Mesendoderm (in vitro differentiated cells): Measurements from ENCODE around the gene TMEM217.

Experiments
- DNase-seq: peaks from one replicate; pipeline ENCODE4 v3.0.0; 2013
- H2AK5ac ChIP-seq: 2 replicates; pipeline ENCODE4 v1.6.1; 2013; ENCODE audit warnings: low read length, inconsistent platforms
- H2BK120ac ChIP-seq: 2 replicates; pipeline ENCODE4 v1.6.1; 2013; ENCODE audit warnings: low read depth, mild to moderate bottlenecking, low read length, moderate library complexity, mixed read lengths
- H2BK15ac ChIP-seq: replicated peaks from 2 replicates; pipeline ENCODE4 v1.6.1; 2013; ENCODE audit warnings: low read depth, mild to moderate bottlenecking, moderate library complexity
- H2BK5ac ChIP-seq: 2 replicates; pipeline ENCODE4 v1.6.1; 2013; ENCODE audit warnings: low read length, inconsistent platforms
- H3K18ac ChIP-seq: 2 replicates; pipeline ENCODE4 v1.6.1; 2013; ENCODE audit warnings: mild to moderate bottlenecking, low read length, mixed read lengths
- H3K23ac ChIP-seq: one replicate; pipeline ENCODE4 v1.6.1; 2013; ENCODE audit warnings: low read length
- H3K27ac ChIP-seq: 2 replicates; pipeline ENCODE4 v1.5.1; 2013; ENCODE audit warnings: low read depth, mild to moderate bottlenecking, inconsistent platforms, low read length, moderate library complexity
- H3K27me3 ChIP-seq: 2 replicates; pipeline ENCODE4 v1.6.1; 2013; ENCODE audit warnings: low read length, control low read depth, mild to moderate bottlenecking, inconsistent platforms; ENCODE audit not compliant: insufficient read depth, poor library complexity
- H3K36me3 ChIP-seq: 2 replicates; pipeline ENCODE4 v1.6.1; 2013; ENCODE audit warnings: low read length, inconsistent platforms; ENCODE audit not compliant: control insufficient read depth, insufficient read depth
- H3K4ac ChIP-seq: one replicate; pipeline ENCODE4 v1.6.1; 2013; ENCODE audit warnings: low read depth, mild to moderate bottlenecking, low read length, moderate library complexity
- H3K4me1 ChIP-seq: 2 replicates; pipeline ENCODE4 v1.6.1; 2013; ENCODE audit warnings: low read depth, low read length, inconsistent platforms; ENCODE audit not compliant: control insufficient read depth
- H3K4me2 ChIP-seq: 2 replicates; pipeline ENCODE4 v1.6.1; 2013; ENCODE audit warnings: low read length
- H3K4me3 ChIP-seq: 2 replicates; pipeline ENCODE4 v1.5.1; 2013; ENCODE audit warnings: mild to moderate bottlenecking, low read length
- H3K56ac ChIP-seq: one replicate; pipeline ENCODE4 v1.6.1; 2013; ENCODE audit warnings: low read length
- H3K79me1 ChIP-seq: 2 replicates; pipeline ENCODE4 v1.6.1; 2013; ENCODE audit warnings: low read length, inconsistent platforms
- H3K79me2 ChIP-seq: 2 replicates; pipeline ENCODE4 v1.6.1; 2013; ENCODE audit warnings: mild to moderate bottlenecking, low read length; ENCODE audit not compliant: control insufficient read depth, insufficient read depth
- H3K9ac ChIP-seq: 2 replicates; pipeline ENCODE4 v1.6.1; 2013; ENCODE audit warnings: low read length, inconsistent platforms
- H4K5ac ChIP-seq: one replicate; pipeline ENCODE4 v1.6.1; 2013; ENCODE audit warnings: low read length
- H4K8ac ChIP-seq: one replicate; pipeline ENCODE4 v1.6.1; 2013; ENCODE audit warnings: low read depth, mild to moderate bottlenecking, control low read depth, low read length, moderate library complexity
- WGBS: extraction: QIAGEN DNeasy Blood & Tissue Kit; methylation state at CpG from one replicate; pipeline ENCODE4 v1.1.7; 2013; ENCODE audit warnings: low lambda C conversion rate, missing lambda C conversion rate; ENCODE audit not compliant: insufficient coverage; ENCODE audit errors: extremely low coverage; 5-methylcytosine and 5-hydroxymethylcytosine counted together

The TMEM217 gene

DNA sequence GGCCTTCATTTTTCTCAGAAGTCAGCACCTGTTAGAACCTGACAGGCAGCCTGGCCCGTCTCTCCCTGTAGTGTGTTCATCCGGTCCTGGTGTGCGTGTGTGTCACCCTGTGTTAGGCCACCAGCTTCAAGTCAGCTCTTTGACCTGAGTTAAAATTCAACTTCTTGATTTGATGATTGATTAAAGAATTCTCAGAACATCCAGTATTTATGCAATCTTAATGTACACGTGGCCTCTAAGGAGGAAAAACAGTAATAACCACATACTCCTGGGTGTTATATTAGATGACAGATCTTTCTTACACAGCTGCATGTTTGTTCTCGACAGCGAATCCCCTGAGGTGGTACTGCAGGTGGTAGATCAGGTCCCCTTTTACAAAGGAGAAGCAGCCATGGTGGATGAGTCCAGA lies 19.1 kb upstream of the TMEM217 start:
- Histone ChIP-seq H3K27me3 (no peaks in the 10 kb centered on the region), H2BK15ac (no peak overlapping the region), H3K9ac (no peak overlapping the region), H3K79me2 (no peaks in the 10 kb centered on the region), H3K18ac (no peak overlapping the region), H3K36me3 (no peaks in the 10 kb centered on the region), H2AK5ac (no peak overlapping the region), H3K4me1 (no peaks in the 10 kb centered on the region), H3K4me2 (no peak overlapping the region), H4K8ac (no peak overlapping the region), H2BK120ac (no peak overlapping the region), H4K5ac (no peak overlapping the region), H3K4me3 (no peak overlapping the region), H3K79me1 (peaks cover 6% of the 10 kb centered on the region), H3K56ac (no peak overlapping the region), H2BK5ac (no peak overlapping the region), H3K27ac (no peak overlapping the region), H3K4ac (no peak overlapping the region), H3K23ac (no peak overlapping the region)
- DNase-seq = no peak
- no CpG with 5 or more reads among the region's 6 CpGs for WGBS

DNA sequence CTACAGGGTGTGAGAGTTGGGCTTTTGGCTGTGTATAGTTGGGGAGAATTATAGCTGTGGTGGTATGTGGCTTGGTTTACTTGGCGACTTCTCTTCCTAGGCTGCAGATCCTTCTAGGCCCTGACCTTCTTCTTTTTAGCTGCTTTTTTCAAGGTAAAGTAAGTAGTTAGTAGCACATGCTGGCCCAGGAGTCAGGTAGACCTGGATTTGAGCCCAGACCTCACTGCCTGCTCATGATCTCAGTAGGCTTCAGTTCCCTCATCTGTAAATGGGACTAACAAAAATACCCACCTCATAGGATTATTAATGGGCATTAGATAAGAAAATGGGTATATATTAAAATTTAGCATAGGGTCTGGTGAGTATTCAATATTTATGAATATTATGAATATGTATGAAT lies 17.4 kb upstream of the TMEM217 start:
- Histone ChIP-seq H3K36me3 (no peaks in the 10 kb centered on the region), H3K27ac (no peak overlapping the region), H2BK5ac (no peak overlapping the region), H3K4ac (no peak overlapping the region), H3K79me2 (no peaks in the 10 kb centered on the region), H3K9ac (no peak overlapping the region), H2BK15ac (no peak overlapping the region), H3K4me2 (no peak overlapping the region), H4K8ac (no peak overlapping the region), H2BK120ac (no peak overlapping the region), H3K27me3 (no peaks in the 10 kb centered on the region), H3K23ac (no peak overlapping the region), H3K18ac (no peak overlapping the region), H3K79me1 (peaks cover 6% of the 10 kb centered on the region), H3K56ac (no peak overlapping the region), H3K4me1 (no peaks in the 10 kb centered on the region), H4K5ac (no peak overlapping the region), H3K4me3 (no peak overlapping the region), H2AK5ac (no peak overlapping the region)
- no CpG with 5 or more reads among the region's 1 CpG for WGBS
- DNase-seq = no peak

GRCh38 chr6:37273690-37274089 lies 15.7 kb upstream of the TMEM217 start:
- no peak overlapping the region for H3K9ac ChIP-seq
- no peak overlapping the region for H3K4ac ChIP-seq
- no peak overlapping the region for H3K27ac ChIP-seq
- no peaks in the 10 kb centered on the region for H3K4me1 ChIP-seq
- DNase-seq = no peak
- no CpG with 5 or more reads among the region's 3 CpGs for WGBS
- no peak overlapping the region for H2AK5ac ChIP-seq
- H3K79me2 ChIP-seq = no peaks in the 10 kb centered on the region
- H3K4me2 ChIP-seq = no peak overlapping the region
- no peak overlapping the region for H3K23ac ChIP-seq
- H3K56ac ChIP-seq = no peak overlapping the region
- no peaks in the 10 kb centered on the region for H3K27me3 ChIP-seq
- peaks cover 5% of the 10 kb centered on the region for H3K79me1 ChIP-seq
- no peak overlapping the region for H4K8ac ChIP-seq
- no peak overlapping the region for H3K18ac ChIP-seq
- no peak overlapping the region for H2BK120ac ChIP-seq
- H2BK5ac ChIP-seq = no peak overlapping the region
- no peak overlapping the region for H4K5ac ChIP-seq
- no peak overlapping the region for H2BK15ac ChIP-seq
- H3K36me3 ChIP-seq = no peaks in the 10 kb centered on the region
- H3K4me3 ChIP-seq = no peak overlapping the region

DNA sequence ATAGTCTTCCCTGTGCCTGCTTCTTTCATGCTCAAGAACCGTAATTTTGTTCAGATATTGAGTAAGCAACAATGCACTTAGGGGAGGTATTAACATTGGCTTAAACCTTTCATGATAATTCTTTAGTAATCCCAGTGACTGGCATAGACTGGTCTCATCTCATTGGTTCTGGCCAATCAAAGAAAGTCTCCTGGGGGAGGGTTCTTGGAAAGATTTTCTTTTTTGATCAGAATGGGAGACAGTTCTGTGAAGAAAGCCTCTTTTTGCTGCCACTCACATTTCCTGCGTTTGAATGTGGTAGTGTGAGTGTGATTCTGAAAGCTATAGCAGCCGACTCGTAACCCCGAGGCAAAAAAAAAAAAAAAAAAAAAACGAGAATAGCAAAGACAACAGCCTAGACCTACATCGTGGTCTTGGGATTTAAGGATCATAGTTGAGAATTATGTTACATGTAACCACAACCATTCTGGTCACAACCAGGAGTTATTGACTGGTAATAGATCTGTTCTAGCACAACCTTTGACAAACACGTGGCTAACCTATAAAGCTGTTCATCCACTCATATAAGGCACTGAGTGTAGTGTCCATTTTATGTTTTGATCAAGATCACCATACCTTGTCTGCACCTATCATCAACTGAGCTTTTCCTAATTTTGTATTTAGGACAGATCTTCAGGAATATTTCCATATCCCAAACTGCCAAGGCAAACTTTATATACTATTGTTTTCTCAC lies 15.1 kb upstream of the TMEM217 start:
- Histone ChIP-seq H4K8ac (no peak overlapping the region), H4K5ac (no peak overlapping the region), H3K79me2 (no peaks in the 10 kb centered on the region), H2BK120ac (no peak overlapping the region), H3K27me3 (no peaks in the 10 kb centered on the region), H2BK15ac (no peak overlapping the region), H3K9ac (no peak overlapping the region), H3K79me1 (peaks cover 5% of the 10 kb centered on the region), H3K23ac (no peak overlapping the region), H2AK5ac (no peak overlapping the region), H3K4me3 (no peak overlapping the region), H3K36me3 (no peaks in the 10 kb centered on the region), H3K56ac (no peak overlapping the region), H3K27ac (no peak overlapping the region), H3K4me2 (no peak overlapping the region), H3K4ac (no peak overlapping the region), H3K18ac (no peak overlapping the region), H3K4me1 (no peaks in the 10 kb centered on the region), H2BK5ac (no peak overlapping the region)
- DNase-seq = no peak
- no CpG with 5 or more reads among the region's 8 CpGs for WGBS

DNA sequence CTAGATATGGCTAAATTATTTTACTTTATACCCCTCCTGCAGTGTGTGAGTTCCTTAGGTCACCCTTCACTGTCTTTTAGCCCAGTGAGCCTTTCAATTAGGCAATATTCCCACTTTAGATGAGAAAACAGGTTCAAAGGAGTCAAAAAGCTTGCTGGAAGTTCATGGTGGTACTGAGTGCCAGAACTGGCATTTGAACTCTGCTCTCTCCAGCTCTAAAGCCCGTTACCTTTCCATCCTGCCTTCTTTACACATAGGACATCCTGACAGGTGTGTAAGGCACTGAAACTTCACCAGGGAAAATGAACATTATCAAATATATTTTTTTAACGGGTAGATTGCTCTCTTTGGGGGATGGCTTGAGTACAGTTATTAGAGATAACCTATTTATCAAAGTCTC lies 11.2 kb upstream of the TMEM217 start:
- H3K27ac ChIP-seq = no peak overlapping the region
- no peak overlapping the region for H3K9ac ChIP-seq
- no peak overlapping the region for H4K5ac ChIP-seq
- H3K36me3 ChIP-seq = no peaks in the 10 kb centered on the region
- H4K8ac ChIP-seq = no peak overlapping the region
- no peak overlapping the region for H3K56ac ChIP-seq
- H3K23ac ChIP-seq = no peak overlapping the region
- H2BK120ac ChIP-seq = no peak overlapping the region
- no peak for DNase-seq
- no peak overlapping the region for H2BK5ac ChIP-seq
- H3K79me2 ChIP-seq = no peaks in the 10 kb centered on the region
- no peak overlapping the region for H3K18ac ChIP-seq
- H3K4me1 ChIP-seq = peaks cover 2% of the 10 kb centered on the region
- no peak overlapping the region for H2BK15ac ChIP-seq
- H3K79me1 ChIP-seq = no peaks in the 10 kb centered on the region
- H2AK5ac ChIP-seq = no peak overlapping the region
- no peak overlapping the region for H3K4ac ChIP-seq
- no peaks in the 10 kb centered on the region for H3K27me3 ChIP-seq
- H3K4me2 ChIP-seq = no peak overlapping the region
- no peak overlapping the region for H3K4me3 ChIP-seq
- WGBS = no CpG with 5 or more reads among the region's 2 CpGs

- Histone ChIP-seq H3K4me1 (peaks cover 2% of the 10 kb centered on the region), H3K79me2 (peaks cover 8% of the 10 kb centered on the region), H2AK5ac (no peak overlapping the region), H2BK5ac (no peak overlapping the region), H2BK120ac (no peak overlapping the region), H3K27ac (no peak overlapping the region), H3K4ac (no peak overlapping the region), H3K79me1 (peaks cover 7% of the 10 kb centered on the region), H3K18ac (no peak overlapping the region), H3K4me3 (no peak overlapping the region), H3K23ac (no peak overlapping the region), H2BK15ac (no peak overlapping the region), H4K5ac (no peak overlapping the region), H3K56ac (no peak overlapping the region), H3K27me3 (no peaks in the 10 kb centered on the region), H3K4me2 (no peak overlapping the region), H3K36me3 (no peaks in the 10 kb centered on the region), H3K9ac (no peak overlapping the region), H4K8ac (no peak overlapping the region)
- peak; percentile 40 for DNase-seq
- no CpG with 5 or more reads among the region's 3 CpGs for WGBS
Measured at GRCh38 chr6:37265860-37266259, 7.9 kb upstream of the TMEM217 start.
